HepG2 (cell line): ENCODE data around the gene LANCL2. TPM values are rescaled to one million over a fixed set of nuclear protein-coding genes. Genes with fewer than 3 reads are reported as not detected.

Experiments used
- ATAC-seq: fragments of 200-7000 bp; cut with Tn5 transposase; 3 replicates; pipeline ENCODE4 v1.9.1; 2020; ENCODE audit warnings: mild to moderate bottlenecking, moderate library complexity
- BruUV-seq: library from RNA; stranded (reverse); fragments of 400-500 nt; replicated peaks from 2 replicates; lab custom pipeline; 2021; lab: Mats Ljungman, UMichigan
- CTCF ChIA-PET: fragments of 300-600 bp; formaldehyde crosslinking; extraction: SDS; loops from one replicate; lab custom pipeline; 2021; ENCODE audit warnings: low total read pairs, inconsistent platforms, low intra/inter-chr PET ratio; lab: Yijun Ruan, JAX
- POLR2A ChIA-PET: fragments of 350-600 bp; sonication (Branson Sonifier 250); formaldehyde crosslinking; loops from one replicate; lab custom pipeline; 2020; ENCODE audit warnings: antibody characterized with exemption, inconsistent platforms; lab: Yijun Ruan, JAX
- DNase-seq: peaks from one replicate; pipeline ENCODE4 v3.0.0-alpha.2; 2015; ENCODE audit warnings: low spot score
- FAIRE-seq: peaks from 3 replicates; lab custom pipeline; 2011; peaks lifted over from hg19 to GRCh38; lab: Jason Lieb, UNC
- H2AFZ ChIP-seq: one replicate; pipeline ENCODE4 v1.6.1; 2011; ENCODE audit warnings: low read length, inconsistent platforms
- H3K27ac ChIP-seq: fragments of 300-600 bp; 3 replicates; pipeline ENCODE4 v1.8.0; 2011; ENCODE audit warnings: mixed run types, mild to moderate bottlenecking, mixed read lengths, low read length, inconsistent platforms; ENCODE audit not compliant: insufficient read depth; ENCODE audit errors: extremely low read length
- H3K27me3 ChIP-seq, 2 experiments: fragments of 200-600 bp in 1 of 2; 2 replicates in 1 of 2; 3 replicates in 1 of 2; pipeline versions ENCODE4 v1.6.0 to v1.8.0; 2011; ENCODE audit warnings: low read length in 2 of 2, mild to moderate bottlenecking in 2 of 2, moderate library complexity in 2 of 2, inconsistent platforms in 1 of 2; ENCODE audit not compliant: insufficient read depth in 2 of 2, control insufficient read depth in 1 of 2
- H3K36me3 ChIP-seq, 2 experiments: fragments of 200-600 bp in 1 of 2; replicated peaks in 1 of 2; 2 replicates in 1 of 2; 3 replicates in 1 of 2; pipeline versions ENCODE4 v1.5.1 to v1.8.0; 2011; ENCODE audit warnings: low read length in 2 of 2, inconsistent platforms in 1 of 2; ENCODE audit not compliant: insufficient read depth in 2 of 2, control insufficient read depth in 1 of 2
- H3K4me1 ChIP-seq: 2 replicates; pipeline ENCODE4 v1.5.1; 2012; ENCODE audit warnings: low read length, inconsistent platforms; ENCODE audit not compliant: insufficient read depth
- H3K4me2 ChIP-seq: 2 replicates; pipeline ENCODE4 v1.6.0; 2011; ENCODE audit warnings: low read depth, low read length, inconsistent platforms
- H3K4me3 ChIP-seq, 3 experiments: fragments of 200-600 bp in 1 of 3; sonication (generic), shearing (Covaris generic) in 1 of 3; replicated peaks in 1 of 3; 2 replicates each; pipeline ENCODE4 v1.5.1; 2011 to 2016; ENCODE audit warnings: low read length in 3 of 3, inconsistent platforms in 2 of 3, low read depth in 2 of 3, mild to moderate bottlenecking in 2 of 3, control low read depth in 1 of 3, mixed read lengths in 1 of 3; ENCODE audit not compliant: insufficient read depth in 1 of 3
- H3K79me2 ChIP-seq: one replicate; pipeline ENCODE4 v1.6.1; 2011; ENCODE audit warnings: low read length, inconsistent platforms; ENCODE audit not compliant: insufficient read depth
- H3K9ac ChIP-seq: 2 replicates; pipeline ENCODE4 v1.6.0; 2011; ENCODE audit warnings: mild to moderate bottlenecking, low read depth, low read length, inconsistent platforms; ENCODE audit not compliant: insufficient read depth
- H3K9me3 ChIP-seq: 2 replicates; pipeline ENCODE4 v1.5.1; 2012; ENCODE audit warnings: mild to moderate bottlenecking, low read length
- H4K20me1 ChIP-seq: 2 replicates; pipeline ENCODE4 v1.6.0; 2011; ENCODE audit warnings: inconsistent platforms, mild to moderate bottlenecking, low read length, moderate library complexity; ENCODE audit not compliant: insufficient read depth
- HOXD1 ChIP-seq: sonication (generic); formaldehyde crosslinking; IDR thresholded peaks from 2 replicates; pipeline ENCODE4 v1.5.0; 2020; ENCODE audit warnings: missing genetic modification reagents
- MED13 ChIP-seq: sonication (generic); formaldehyde crosslinking; IDR thresholded peaks from 2 replicates; pipeline ENCODE4 v1.5.0; 2020; ENCODE audit warnings: missing genetic modification reagents
- POLR2AphosphoS5 ChIP-seq: IDR thresholded peaks from 2 replicates; pipeline ENCODE4 v1.6.1; 2012; ENCODE audit warnings: low read depth, low read length
- ZNF205 ChIP-seq: IDR thresholded peaks from 2 replicates; pipeline ENCODE4 v1.6.1; 2018; ENCODE audit warnings: missing biosample characterization, missing genetic modification reagents
- ZNF766 ChIP-seq: sonication (generic); formaldehyde crosslinking; IDR thresholded peaks from 2 replicates; pipeline ENCODE4 v1.5.0; 2020; ENCODE audit warnings: missing genetic modification reagents, borderline replicate concordance
- WGBS: methylation state at CpG from one replicate; pipeline ENCODE4 v1.1.6; 2017; ENCODE audit warnings: low lambda C conversion rate; 5-methylcytosine and 5-hydroxymethylcytosine counted together
- in situ Hi-C: cut with HindIII; loops from 2 replicates; pipeline ENCODE4 v1.10.0; 2017; ENCODE audit warnings: low pct_unique_long_range_greater_than_20kb; ENCODE audit not compliant: extremely low pct_ligation_motif_present
- intact Hi-C: fragments of 100-400 bp; cut with micrococcal nuclease; formaldehyde crosslinking; loops from one replicate; pipeline ENCODE4 v1.10.0; 2022; ENCODE audit not compliant: unreplicated experiment
- polyA plus RNA-seq, 8 experiments: library from polyadenylated mRNA; depleted of rRNA in 3 of 8; stranded (reverse) in 7 of 8; unstranded in 1 of 8; fragments of >200 nt; fragmentation: Illumina TruSeq in 4 of 8; extraction: Trizol in 4 of 8; gene quantifications; 2 replicates each; pipeline versions ENCODE4 v1.2.1 to v1.2.3, GENCODE V29; 2011 to 2016; ENCODE audit warnings: low read depth in 4 of 8, missing spikeins in 1 of 8, mixed read lengths in 1 of 8; ENCODE audit not compliant: insufficient read depth in 1 of 8
- total RNA-seq, 5 experiments: library from RNA; depleted of rRNA; stranded (reverse); fragments of >200 nt; fragmentation: Illumina TruSeq; extraction: Trizol; gene quantifications; 2 replicates each; pipeline ENCODE4 v1.2.3, GENCODE V29; 2016; ENCODE audit warnings: low read depth in 1 of 5
- TF ChIP-seq, protein P1 (sequence below): sonication (generic); formaldehyde crosslinking; IDR thresholded peaks from 2 replicates; pipeline ENCODE4 v1.8.1; 2022; ENCODE audit warnings: low read depth, mild to moderate bottlenecking, missing genetic modification reagents

The LANCL2 gene
- total and polyA plus RNA-seq, 2 of the 13 experiments (the other 11 are each of a cell fraction or from before 2014, with no cell fraction given) = 10.0 to 13.8 TPM

DNA sequence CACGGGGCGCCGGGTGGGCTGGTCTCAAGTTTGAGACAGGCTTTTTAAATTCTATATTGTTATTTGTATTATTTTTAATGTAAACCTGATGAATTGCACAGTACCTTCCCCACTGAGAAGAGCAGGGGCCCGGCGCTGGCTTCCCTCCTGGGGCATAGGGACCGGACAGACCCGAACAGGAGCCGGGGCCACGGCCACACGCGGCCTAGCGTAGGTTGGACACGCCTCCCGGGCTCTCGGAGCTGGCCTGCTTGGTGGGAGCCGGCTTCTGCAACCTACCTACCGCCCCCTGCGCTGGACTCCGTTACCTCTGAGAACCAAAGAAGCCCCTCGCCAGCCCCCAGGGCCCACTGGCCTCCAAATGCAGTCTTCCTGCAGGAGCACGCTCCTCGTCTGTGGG, 19.8 kb upstream of the LANCL2 start:
- H3K4me2 ChIP-seq = no peak overlapping the region
- H3K27ac ChIP-seq = no peak overlapping the region
- no peaks in the 10 kb centered on the region for H3K4me1 ChIP-seq
- no peaks in the 10 kb centered on the region for H4K20me1 ChIP-seq
- no peaks in the 10 kb centered on the region for H3K79me2 ChIP-seq
- intact Hi-C loops (loop anchor here (10.0 kb wide), 1 partner anchor 60 kb away; no protein-coding TSS in a partner anchor), in situ Hi-C loops (no loop called here)
- BruUV-seq = no TSS peak
- ATAC-seq (no peak), DNase-seq (no peak), FAIRE-seq (no peak)
- H3K27me3 ChIP-seq = 0 out of 5 replicates have a peak, but pooled peaks cover 0 to 3% of the 10 kb centered on the region in 2 experiments
- TF ChIP-seq POLR2AphosphoS5 = no peak
- no peak overlapping the region for H3K4me3 ChIP-seq
- no peak overlapping the region for H2AFZ ChIP-seq
- H3K9me3 ChIP-seq = no peaks in the 10 kb centered on the region
- POLR2A ChIA-PET = no interaction called here
- WGBS = 83% methylated on average over 15 of the region's 22 CpGs
- H3K36me3 ChIP-seq = no peaks in the 10 kb centered on the region
- CTCF ChIA-PET = no interaction called here
- H3K9ac ChIP-seq = no peak overlapping the region

DNA sequence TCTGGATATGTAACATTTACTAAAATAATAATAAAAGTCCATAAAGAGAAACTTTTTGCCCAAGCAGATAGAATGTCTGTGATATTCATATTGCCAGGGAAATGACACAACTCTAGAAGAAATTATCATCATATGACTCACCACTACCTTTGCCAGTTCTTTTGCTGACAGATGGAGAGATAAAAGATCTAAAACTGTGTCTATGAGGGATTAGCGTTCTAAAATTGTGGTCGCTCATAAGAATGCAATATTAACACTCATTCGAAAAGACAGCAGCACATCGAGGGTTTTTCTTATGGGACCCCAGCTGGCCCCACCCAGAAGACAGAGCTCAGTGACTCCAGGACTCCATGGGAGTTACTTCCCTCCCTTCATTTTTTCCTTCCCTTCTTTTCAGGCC, 16.6 kb upstream of the LANCL2 start:
- Histone ChIP-seq H3K4me3 (no peak overlapping the region), H3K4me1 (no peaks in the 10 kb centered on the region), H3K27ac (no peak overlapping the region), H3K9me3 (no peaks in the 10 kb centered on the region), H2AFZ (no peak overlapping the region), H4K20me1 (no peaks in the 10 kb centered on the region), H3K27me3 (0 out of 5 replicates have a peak, but pooled peaks cover 0 to 3% of the 10 kb centered on the region in 2 experiments), H3K4me2 (no peak overlapping the region), H3K9ac (no peak overlapping the region), H3K79me2 (no peaks in the 10 kb centered on the region), H3K36me3 (no peaks in the 10 kb centered on the region)
- POLR2A ChIA-PET = no interaction called here
- in situ Hi-C loops (no loop called here), intact Hi-C loops (loop anchor here (10.0 kb wide), 1 partner anchor 64 kb away; no protein-coding TSS in a partner anchor)
- no TSS peak for BruUV-seq
- ATAC-seq (no peak), FAIRE-seq (no peak), DNase-seq (no peak)
- TF ChIP-seq ZNF766 (CRISPR knock-in tag) (no peak), ZNF205 (CRISPR knock-in tag) (no peak), HOXD1 (no peak), MED13 (CRISPR knock-in tag) (no peak)
- TF ChIP-seq, protein P1, sequence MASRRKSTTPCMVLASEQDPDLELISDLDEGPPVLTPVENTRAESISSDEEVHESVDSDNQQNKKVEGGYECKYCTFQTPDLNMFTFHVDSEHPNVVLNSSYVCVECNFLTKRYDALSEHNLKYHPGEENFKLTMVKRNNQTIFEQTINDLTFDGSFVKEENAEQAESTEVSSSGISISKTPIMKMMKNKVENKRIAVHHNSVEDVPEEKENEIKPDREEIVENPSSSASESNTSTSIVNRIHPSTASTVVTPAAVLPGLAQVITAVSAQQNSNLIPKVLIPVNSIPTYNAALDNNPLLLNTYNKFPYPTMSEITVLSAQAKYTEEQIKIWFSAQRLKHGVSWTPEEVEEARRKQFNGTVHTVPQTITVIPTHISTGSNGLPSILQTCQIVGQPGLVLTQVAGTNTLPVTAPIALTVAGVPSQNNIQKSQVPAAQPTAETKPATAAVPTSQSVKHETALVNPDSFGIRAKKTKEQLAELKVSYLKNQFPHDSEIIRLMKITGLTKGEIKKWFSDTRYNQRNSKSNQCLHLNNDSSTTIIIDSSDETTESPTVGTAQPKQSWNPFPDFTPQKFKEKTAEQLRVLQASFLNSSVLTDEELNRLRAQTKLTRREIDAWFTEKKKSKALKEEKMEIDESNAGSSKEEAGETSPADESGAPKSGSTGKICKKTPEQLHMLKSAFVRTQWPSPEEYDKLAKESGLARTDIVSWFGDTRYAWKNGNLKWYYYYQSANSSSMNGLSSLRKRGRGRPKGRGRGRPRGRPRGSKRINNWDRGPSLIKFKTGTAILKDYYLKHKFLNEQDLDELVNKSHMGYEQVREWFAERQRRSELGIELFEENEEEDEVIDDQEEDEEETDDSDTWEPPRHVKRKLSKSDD (CRISPR knock-in tag) = no peak
- WGBS = 43% methylated on average over 4 of the region's 4 CpGs
- CTCF ChIA-PET = no interaction called here
